Activated CD4-positive, alpha-beta T cell treated with anti-CD3 and anti-CD28 coated beads, Interleukin-2, amount 50 U/mL, for 24 hours (primary cell): ENCODE results near the gene YJEFN3.

Experiments
- DNase-seq, 2 donors: peaks; one replicate each; pipeline ENCODE4 v3.0.0-alpha.2; 2020; ENCODE audit warnings: low read depth in 1 of 2, low spot score in 1 of 2

The YJEFN3 gene

GRCh38 chr19:19538785-19539166 is 10.1 kb downstream of the YJEFN3 start:
- no peak for DNase-seq

- no peak for DNase-seq
Observed at GRCh38 chr19:19539698-19540063, 11.0 kb downstream of the YJEFN3 start.

- DNase-seq, result peak in 1 of 2 donors; percentile 46
Observed at GRCh38 chr19:19540064-19540714, 11.5 kb downstream of the YJEFN3 start.

- peak; percentile 50 to 61 for DNase-seq
Observed at GRCh38 chr19:19540715-19541515, 12.2 kb downstream of the YJEFN3 start.

GRCh38 chr19:19541616-19542015 is 12.9 kb downstream of the YJEFN3 start:
- DNase-seq, result no peak

- DNase-seq, result no peak
Observed at GRCh38 chr19:19542507-19542906, 13.8 kb downstream of the YJEFN3 start.

GRCh38 chr19:19543101-19543500 is 14.4 kb downstream of the YJEFN3 start:
- no peak for DNase-seq

- DNase-seq, result no peak
Observed at GRCh38 chr19:19543640-19544039, 14.9 kb downstream of the YJEFN3 start.

GRCh38 chr19:19544257-19544953 is 15.7 kb downstream of the YJEFN3 start:
- no peak for DNase-seq

GRCh38 chr19:19544954-19545591 is 16.4 kb downstream of the YJEFN3 start:
- no peak for DNase-seq

GRCh38 chr19:19545707-19546106 is 17.0 kb downstream of the YJEFN3 start:
- no peak for DNase-seq

GRCh38 chr19:19546751-19547162 is 18.0 kb downstream of the YJEFN3 start:
- no peak for DNase-seq

GRCh38 chr19:19547674-19548336 is 19.1 kb downstream of the YJEFN3 start:
- DNase-seq, result no peak

- DNase-seq, result no peak
Observed at GRCh38 chr19:19548915-19549759, 20.4 kb downstream of the YJEFN3 start.

- DNase-seq, result no peak
Observed at GRCh38 chr19:19549804-19550464, 21.2 kb downstream of the YJEFN3 start.

GRCh38 chr19:19550485-19550929 is 21.8 kb downstream of the YJEFN3 start:
- DNase-seq, result no peak

GRCh38 chr19:19550972-19551852 is 22.5 kb downstream of the YJEFN3 start:
- no peak for DNase-seq

- DNase-seq, result no peak
Observed at GRCh38 chr19:19551853-19552192, 23.1 kb downstream of the YJEFN3 start.

- DNase-seq, result no peak
Observed at GRCh38 chr19:19552798-19553197, 24.1 kb downstream of the YJEFN3 start.
